M059J (cell line): ENCODE results near the gene NRP1. TPM values are rescaled to one million over a fixed set of nuclear protein-coding genes. Genes with fewer than 3 reads are reported as not detected.
A peak's percentile ranks its signal among the peaks of the same experiment; 100 is the strongest.
"Not testable (repeated sequence)": the region's sequence is repeated elsewhere in the genome, so short reads cannot be mapped to it uniquely, and the experiment has no call there.

Experiments used
- DNase-seq: peaks from one replicate; pipeline ENCODE4 v3.0.0-alpha.2; 2012; ENCODE audit warnings: low read depth
- total RNA-seq: library from RNA; depleted of rRNA; stranded (reverse); fragments of >200 nt; shearing (Covaris generic); gene quantifications from 2 replicates; pipeline ENCODE4 v1.2.3, GENCODE V29; 2014

The NRP1 gene
- total RNA-seq, 1 experiment from 2014 or later = 106 TPM

DNA sequence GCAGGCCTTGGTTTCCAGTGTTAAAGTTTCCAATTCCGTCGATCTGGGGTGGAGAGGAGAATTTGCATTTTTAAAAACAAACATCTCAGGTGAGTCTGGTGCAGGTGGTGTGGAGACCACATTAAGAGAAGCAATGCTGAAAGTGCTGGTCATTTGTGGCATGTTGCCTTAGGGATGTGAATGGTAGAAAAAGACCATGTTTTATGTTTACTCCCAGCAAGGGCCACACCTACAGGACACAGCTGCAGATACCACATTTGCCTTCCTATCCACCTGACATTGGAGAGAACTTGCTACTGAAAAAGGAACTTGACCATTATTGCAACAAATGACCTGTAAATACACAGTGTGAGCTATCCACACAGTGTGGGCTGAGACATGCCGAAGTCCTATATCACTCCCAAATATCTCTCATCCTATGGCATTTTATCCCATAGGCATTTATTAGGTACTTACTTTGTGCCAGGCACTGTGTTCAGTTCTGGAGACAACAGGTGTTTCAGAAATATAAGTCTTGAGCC lies 183.1 kb downstream of the NRP1 start:
- no peak for DNase-seq

DNA sequence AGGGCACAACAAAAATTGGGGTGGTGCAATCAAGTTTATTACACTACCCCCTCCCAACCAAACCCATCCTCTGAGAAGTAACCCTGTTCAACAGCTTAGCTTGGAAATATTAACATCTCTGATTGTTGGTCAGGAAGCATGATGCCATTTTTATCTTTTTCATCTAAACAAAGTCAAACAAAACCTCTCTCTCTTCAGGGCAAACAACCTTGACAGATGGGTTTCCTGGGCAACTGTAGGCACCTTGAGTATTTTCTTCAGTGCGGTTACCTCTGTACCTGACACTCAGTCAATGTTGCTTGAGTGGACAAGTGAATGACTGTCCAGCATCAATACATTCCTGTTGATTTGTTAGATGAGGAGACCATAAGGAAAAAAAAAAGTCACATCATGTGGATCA lies 183.6 kb downstream of the NRP1 start:
- no peak for DNase-seq

DNA sequence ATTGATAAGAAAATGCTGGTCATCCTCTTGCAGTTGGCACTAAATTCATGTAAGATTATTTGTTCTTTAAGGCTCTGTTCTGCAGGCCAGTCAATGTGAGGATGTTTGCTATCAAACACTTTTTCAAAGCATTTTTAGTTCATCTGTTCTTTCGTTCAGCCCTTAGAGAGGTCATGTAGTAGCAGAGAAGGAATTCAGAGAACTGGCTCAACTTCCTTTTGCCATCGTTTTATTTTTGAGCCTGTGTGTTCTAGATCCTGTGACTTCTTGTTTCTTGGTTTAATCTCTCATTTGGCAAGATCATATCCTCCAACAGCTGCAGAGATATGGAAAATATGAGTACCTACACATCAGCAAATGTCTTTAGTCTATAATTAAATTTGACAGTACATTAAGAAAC lies 184.3 kb downstream of the NRP1 start:
- DNase-seq = no peak

DNA sequence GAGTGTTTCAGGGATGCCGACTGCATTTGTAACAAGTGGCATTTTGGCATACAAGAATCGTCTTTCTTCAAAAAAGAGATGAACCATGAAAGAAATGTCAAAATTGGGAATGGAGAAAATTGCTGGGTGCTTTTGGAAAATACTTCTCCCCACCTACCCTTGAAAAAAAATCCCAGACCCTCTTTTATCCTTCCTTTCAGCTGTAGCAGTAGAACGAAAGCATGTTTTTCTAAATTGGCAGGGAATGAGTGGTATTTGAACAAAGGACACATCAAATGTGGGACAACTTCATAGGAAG lies 187.5 kb downstream of the NRP1 start:
- no peak for DNase-seq

DNA sequence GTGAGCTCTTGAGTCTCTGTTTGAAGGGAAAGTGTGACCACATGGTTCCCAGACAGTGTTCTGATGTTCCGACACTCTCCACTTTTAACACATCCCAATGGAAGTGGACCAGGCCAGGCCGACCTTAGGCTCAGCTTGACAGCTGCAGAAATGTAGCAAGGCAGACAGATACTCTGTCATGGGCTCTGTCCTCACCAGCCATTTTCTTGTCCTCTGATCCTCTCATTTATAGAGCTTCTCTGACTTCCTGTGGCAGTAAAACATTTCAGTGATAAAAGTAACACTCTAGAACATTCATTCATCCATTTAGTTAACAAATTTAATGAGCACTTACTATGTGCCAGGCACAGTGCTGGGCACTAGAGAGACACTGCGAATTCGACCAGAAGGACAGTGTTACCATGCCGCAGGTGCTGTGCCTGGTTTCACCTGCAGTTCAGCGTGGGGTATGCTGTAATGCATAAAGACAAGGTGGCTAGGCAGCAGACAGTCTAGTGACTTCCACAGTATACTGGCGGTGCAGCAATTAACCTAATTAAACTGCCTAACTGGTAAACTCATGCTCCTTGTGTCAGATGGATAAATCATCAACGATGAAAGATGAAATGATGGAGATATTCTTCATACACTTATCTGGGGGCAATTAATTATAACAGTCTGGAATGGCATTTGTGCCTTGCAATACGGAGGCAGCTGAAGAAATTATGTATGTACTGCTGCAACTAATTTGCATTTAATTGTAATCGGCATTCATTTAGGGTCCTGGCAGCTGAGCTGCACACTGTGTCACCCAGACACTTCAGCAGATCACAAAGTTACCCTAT lies 188.1 kb downstream of the NRP1 start:
- no peak for DNase-seq

DNA sequence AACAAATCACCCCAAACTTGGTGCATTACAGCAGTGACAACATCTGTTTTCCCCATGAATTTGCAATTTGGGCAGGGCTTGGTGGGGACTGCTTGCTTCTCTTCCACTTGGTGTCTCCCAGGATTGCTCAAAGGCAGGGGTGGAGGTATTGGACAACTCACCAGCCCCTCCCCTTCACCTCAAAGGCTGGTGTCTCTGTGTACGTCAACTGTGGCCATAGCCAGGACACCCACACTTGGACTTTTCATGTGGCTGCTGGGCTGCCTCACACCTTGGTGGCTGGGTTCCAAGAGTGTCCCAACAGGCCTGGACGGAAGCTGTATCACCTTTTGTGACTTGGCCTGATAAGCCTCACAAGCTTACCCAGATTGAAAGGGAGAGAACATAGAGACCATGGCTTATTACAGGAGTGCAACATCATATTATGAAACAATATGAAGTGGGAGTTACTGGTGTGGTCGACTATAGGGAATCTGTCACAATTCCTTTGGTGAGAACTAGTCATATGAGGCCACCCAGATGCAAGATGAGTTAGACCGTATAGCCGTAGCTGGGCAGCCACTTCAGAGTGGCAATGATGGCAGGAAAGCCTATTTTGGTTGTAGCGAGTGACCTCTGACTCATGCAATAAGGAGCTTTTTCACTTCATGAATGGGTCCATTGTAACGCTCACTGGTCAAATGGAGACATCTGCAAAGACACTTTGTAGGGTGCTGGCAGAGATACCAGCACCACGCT lies 188.8 kb downstream of the NRP1 start:
- DNase-seq = peak; percentile 29

DNA sequence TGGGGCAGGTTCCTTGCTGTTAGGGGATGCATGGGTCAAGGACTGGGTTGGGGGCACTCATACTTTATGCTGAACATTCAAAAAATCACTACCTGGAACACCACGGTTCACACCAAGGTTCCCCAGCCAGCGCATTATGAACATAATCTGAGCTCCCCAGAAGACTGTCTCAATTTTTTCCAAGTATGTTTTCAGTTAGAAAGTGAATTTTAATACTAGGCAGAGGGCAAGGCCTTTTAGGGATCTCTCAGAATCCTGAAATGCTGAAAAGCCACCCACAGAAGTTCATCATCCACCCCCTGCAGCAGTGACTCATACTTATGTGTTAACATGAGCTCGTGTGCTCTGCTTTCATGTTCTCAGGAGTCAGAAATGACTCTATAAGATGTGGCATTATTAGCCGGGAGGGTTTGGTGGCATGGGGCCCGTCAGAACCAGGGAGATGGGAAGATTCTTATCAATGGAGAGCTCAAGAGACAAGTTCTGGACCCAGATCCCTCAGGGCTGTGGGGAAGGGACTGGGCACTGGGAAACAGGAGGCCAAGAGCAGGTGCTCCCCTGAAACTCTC lies 191.2 kb downstream of the NRP1 start:
- DNase-seq = peak; percentile 82

DNA sequence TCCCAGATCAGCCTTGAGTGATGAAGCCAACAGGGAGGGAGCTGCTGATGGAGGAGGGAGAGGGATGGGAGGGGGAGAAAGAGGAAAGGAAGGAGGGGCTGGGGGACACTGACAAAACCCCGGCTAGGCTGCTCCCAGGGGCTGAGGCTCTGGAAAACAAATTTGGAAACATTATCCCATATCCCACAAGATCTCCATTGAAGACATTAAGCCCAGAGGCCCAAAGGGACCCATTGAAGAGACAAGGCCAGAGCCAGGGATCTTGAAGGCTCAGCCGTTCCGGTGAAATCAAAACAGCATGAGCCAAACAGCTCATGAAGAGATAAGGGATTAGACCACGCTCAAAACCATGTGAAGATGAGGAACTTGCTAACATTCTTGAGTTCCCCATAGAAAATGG lies 192.2 kb downstream of the NRP1 start:
- DNase-seq = no peak

DNA sequence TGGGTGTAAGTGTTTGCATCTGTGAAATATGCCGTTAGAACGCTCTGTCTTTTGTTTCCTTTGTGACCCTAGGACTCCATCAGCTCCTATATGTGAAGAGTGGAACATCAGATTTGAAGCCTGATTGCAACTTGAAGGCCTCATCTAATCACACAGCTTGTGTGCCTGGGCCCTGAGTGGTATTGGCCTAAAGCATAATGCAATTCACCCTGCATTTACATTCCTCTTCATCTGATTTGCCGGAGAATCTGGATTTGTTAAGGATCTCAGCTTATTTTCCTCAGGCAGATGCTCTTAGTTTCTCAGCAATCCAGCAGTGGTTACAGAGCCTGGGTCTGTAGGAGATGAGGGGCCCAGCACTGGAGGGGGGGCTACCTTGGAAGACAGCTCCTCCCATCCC lies 193.2 kb downstream of the NRP1 start:
- DNase-seq = no peak

DNA sequence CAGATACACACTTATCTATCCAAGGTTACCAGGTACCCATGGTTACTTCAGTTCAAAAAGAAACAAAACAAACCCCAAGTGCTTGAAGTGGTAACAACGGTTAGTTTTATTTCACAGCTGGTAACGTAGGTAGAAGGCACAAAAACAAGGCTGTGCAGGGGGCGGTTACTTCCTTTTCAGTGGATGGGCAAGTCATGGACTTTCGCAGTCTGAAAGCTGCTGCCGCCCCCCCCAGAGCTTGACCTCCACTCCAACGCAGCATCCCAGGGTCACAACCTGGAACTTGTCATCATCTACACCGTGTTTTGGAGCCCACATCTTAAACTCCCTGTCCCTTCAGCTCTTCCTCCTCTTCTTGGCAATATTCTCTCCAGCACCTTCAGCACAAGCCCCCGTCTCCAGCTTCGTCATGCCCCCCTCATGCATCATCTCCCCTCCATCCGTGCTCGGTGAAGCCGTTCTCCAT lies 195.3 kb downstream of the NRP1 start:
- DNase-seq = peak; percentile 58

DNA sequence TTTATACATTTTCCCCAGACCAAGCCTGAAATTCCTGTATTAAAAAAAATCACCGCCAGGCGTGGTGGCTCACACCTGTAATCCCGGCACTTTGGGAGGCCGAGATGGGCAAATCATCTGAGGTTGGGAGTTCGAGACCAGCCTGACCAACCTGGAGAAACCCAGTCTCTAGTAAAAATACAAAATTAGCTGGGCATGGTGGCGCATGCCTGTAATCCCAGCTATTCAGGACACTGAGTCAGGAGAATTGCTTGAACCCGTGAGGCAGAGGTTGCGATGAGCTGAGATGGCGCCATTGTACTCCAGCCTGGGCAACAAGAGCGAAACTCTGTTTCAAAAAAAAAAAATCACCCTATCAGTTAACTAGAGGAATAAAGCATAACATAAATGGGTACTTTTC lies 195.8 kb downstream of the NRP1 start:
- not testable (repeated sequence) for DNase-seq

DNA sequence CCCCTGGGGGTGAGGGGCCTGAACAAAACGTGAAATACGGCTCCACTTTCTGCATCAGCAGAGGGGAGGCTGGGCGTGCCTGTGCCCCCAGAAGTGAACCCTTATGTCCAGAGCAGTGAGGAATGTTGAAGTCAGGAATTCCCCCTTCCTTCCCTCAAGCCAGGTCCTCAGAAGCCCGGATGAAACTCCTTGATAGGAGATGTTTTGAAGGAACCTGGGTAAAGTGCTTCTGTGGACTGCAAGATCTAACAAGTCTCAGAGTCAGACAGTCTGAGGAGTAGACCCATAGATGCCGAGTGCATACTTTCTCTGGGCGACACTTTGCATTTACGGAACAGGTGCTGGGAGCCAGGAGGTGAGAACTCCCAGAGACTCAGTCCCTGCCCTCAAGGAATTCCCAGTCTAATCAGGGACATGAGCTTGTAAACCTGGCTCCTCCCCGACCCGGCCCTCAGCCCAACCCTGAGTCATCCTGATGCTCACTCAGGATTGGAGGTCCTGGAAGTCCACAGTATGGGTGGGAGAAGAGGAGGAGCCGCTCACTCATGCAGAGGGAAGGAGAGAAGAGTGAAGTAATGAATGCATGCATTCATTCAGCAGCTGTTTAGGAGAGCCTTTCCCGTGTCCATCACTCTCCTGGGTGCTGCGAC lies 197.0 kb downstream of the NRP1 start:
- DNase-seq = peak; percentile 47

DNA sequence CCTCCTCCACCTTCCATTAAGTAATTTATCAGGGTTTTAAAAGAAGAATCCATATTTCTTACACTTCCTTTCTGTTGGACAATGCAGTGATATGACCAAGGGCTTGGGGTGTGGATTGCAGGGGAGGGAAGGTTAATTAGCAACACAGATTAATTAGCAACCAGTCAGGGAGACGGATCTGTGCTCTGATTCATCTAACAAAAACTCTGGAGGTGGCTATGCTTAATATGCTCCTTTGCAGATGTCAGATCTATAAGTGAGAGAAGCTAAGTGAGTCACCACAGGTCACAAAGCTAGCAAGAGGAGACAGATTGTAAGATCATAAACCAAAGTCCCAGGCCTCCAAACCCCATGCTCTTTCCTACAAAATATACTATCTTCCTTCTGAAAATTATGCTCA lies 197.7 kb downstream of the NRP1 start:
- peak; percentile 79 for DNase-seq

DNA sequence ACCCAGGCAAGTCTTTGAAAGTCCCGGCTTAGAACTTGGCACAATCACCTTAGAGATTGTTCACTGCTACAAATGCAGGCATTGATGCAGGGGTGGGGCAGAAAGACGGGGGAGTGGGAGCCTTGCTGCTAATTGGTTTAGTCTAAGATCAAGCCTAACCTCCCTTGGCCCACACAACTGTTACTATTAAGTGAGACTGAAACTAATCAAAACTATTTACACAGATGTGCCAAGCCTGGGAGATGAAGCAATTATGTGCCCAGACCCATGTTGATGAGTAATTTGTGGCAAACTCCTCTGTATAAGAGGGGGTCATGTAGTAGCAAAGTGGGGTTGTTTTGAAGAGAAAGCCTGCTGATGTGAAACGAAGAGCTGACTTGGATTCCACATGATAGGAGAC lies 198.2 kb downstream of the NRP1 start:
- DNase-seq = peak; percentile 82

DNA sequence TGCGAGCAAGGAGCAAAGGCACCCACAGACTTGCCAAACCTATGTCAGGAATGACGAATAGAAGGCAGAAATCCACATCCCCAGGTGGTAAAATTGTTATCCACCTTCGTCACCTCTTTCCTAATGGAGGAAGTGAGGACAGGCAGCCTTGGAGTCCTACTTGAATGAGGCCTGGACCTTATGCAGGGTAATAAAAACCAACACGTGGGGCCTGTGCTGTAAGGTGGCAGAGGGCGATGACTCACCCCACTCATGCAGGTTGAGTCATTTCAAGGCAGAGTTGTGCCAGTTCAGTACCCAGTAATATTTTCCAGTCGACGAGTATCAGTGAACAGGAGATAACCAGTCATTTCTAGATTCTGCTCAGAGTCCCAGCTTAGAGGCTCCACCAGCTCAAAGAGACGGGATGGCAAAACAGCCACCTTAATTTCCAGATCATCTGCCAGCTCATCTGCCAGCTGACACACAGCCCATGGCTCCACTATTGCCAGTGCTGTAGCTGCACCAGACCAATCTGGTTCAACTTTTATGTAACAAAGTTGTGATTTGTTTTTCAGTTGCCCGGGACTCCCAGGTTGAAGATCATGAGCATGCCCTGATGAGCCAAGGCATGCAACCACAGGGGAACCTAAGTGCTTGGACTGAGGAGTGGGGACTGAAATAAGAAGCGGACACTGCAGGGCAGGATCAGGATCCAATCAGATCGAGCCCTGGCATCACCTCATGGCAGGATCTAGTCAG lies 200.3 kb downstream of the NRP1 start:
- peak; percentile 97 for DNase-seq

DNA sequence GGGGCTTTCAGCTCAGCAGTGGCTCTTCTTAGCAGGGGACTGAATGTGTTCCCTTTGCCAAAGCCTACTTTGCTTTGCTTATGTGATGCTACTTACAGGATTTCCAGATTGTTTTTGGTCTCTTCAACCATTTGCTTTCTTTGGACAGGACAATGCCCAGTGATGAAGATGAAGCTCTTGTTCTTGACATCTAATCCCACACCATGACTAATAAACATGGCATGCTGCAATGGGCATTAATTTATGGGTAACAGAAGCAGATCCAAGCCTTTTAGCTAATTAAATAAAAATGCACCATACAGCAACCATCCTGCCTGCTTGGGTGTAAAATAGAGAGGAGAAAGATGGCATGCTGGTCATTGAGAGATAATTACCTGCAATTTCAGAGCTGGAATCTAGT lies 200.9 kb downstream of the NRP1 start:
- peak; percentile 71 for DNase-seq

DNA sequence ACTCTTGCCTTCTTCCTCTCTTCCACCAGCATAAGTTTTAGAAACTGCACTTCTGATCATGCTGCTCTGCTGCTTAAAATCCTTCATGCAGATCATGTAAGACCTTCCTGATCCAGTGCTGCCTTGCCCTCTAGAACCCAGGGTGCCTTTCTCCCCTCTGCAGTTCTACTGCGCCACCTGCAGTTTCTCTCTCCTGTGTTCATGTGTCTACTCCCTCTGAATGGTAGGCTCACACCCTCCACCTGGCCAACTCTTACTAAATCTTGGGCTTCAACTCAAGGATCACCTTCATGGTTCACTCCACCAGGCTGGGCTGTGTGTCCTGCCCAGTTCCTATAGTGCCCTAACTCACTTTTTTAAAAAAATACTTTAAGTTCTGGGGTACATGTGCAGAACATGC lies 201.8 kb downstream of the NRP1 start:
- peak; percentile 34 for DNase-seq

DNA sequence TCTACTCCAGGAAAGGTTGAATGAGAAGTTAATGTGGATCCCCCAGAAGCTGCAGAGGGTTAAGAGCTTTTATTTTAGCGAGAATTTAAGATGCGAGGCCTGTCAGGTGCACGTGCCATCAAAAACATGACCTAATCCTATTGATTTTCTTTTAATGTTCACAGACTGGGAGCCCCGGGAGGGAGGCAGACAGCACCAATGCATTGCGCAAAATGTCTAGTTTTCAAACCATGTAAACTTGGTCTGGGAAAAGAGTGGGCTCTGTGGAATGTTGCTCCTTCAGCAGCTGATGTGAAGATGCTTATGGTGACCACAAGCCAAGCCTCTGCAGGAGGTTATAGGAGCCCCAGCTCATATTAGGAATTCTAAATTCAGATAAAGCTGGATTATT lies 204.5 kb downstream of the NRP1 start:
- peak; percentile 55 for DNase-seq

DNA sequence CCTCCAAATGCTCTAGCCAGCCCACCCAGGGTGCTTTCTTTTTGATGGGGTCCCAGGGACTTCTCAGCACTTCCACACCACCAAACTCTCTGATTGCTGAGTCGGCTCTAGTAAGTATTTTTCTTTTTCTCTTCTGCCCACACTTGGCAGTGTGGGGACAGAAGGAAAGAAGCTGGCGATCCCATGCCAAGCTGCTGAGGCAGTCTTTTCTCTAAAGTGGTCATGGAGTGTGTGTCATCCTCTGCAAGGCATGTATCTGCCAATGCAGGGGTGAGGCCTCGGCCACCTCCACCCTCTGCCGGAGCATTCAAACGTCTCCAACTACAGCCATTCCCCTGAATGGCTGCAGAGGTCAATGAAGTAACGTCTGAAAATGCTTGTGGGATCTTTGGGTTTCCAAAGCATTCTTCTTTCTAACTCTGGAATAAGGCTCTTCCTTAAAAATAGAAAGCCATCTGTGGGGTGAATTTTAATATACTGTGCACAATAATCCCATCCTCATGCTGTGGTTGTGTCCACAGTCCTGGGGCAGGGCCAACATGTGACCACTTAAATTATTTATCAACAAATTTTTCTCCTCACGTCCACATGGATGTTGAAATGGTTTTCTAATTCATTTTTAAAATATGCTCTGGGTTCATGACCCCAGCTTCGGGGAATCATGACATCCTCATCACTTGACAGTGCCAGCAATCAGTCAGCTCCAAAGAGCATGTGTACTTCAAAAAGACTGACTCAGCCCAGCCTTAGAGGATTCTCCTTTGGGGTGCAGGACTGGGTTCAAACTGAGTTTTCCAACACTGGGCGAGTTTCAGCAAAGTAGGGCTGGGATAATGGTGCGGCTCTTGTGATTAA lies 205.1 kb downstream of the NRP1 start:
- peak; percentile 92 for DNase-seq

DNA sequence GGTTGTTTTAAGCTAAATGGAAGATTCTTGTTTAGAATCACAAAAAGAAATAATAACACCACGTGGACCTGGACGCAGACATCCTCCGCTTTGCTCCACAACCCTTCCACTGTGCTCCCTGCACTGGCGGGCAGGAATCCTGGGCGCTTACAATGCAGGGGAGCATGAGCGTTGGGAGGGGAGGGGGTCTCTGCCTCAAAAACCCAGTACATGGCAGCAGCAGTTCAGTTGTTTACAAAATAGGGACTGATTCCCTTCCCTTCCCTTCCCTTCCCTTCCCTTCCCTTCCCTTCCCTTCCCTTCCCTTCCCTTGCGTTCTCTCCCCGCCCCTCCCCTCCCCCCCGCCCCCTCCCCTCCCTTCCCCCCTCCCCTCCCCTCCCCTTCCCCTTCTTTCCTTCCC lies 206.8 kb downstream of the NRP1 start:
- DNase-seq = no peak
